GM18502 (cell line): ENCODE measurements around the gene CD72.
"Not testable (repeated sequence)": the region's sequence is repeated elsewhere in the genome, so short reads cannot be mapped to it uniquely, and the experiment has no call there.

Source experiments
- ATAC-seq: cut with Tn5 transposase; IDR thresholded peaks from one replicate; pipeline ENCODE4 v1.9.1; 2021; ENCODE audit warnings: mild to moderate bottlenecking; ENCODE audit not compliant: unreplicated experiment, poor library complexity

CD72 gene

DNA sequence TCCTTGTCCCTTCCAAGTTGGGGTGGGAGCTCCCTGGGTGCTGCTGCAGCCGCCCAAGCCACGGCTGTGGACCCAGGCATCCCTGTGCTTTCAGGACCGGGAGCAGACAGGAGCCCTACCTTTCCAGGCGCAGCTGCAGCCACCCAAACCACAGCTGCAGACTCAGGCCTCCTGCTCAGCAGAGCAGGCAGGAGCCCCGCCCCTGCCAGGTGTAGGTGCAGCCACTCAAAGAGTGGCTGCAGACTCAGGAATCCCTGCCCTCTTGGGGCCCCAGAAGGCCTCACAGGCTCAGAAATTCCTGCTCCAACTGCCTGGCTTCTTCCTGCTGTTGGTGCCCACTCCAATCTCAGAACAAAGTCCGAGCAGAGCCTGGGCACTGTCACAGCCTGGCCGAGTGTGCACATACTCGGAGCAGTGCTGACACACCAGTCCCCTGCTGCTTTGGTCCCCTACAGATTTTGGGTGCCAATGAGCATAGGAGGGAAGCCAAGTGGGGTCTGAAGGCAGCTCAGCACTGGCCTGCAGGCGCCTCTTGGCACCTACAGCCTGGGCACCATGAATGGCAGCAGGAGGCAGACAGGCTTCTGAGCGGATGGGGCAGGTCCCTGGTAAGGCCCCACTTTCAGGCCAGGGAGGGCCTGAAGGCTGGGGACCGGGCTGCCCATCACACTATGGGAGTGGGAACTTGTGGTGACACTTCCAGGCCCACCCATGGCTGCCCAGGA is 19.2 kb downstream of the CD72 start:
- no peak for ATAC-seq

DNA sequence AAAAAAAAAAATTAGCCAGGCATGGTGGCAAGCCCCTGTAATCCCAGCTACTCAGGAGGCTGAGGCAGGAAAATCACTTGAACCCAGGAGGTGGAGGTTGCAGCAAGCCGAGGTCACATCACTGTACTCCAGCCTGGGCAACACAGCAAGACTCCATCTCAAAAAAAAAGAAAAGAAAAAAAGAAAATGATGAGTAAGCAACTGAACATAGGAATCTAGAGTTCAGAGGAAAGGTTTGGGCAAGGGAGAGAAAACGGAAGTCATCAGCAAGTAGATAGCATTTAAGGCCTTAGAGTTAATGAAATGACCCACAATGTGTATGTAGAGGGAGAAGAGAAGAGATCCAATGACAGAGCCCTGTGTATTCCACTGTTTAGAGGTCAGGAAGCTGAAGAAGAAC is 21.3 kb downstream of the CD72 start:
- ATAC-seq, result not testable (repeated sequence)

DNA sequence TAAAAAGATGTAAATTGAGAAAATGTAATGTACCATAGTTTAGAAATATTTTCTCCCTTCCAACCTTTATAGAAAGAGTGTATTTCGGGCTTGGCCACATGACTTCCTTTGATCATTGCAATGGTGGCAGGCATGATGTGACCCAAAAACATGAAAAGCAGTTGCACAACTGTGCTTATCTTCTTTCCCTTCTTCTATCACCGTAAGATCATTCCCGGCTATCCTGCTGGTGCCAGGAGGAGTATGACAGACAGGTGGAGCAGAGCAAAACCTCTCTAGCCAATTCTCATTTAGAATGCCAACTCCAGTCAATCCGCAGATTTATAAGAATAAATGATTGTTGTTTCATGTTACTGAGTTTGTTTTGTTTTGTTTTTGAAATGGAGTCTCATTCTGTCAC is 23.7 kb downstream of the CD72 start:
- ATAC-seq, result no peak

GRCh38 chr9:35593581-35593980 is 24.6 kb downstream of the CD72 start:
- no peak for ATAC-seq

DNA sequence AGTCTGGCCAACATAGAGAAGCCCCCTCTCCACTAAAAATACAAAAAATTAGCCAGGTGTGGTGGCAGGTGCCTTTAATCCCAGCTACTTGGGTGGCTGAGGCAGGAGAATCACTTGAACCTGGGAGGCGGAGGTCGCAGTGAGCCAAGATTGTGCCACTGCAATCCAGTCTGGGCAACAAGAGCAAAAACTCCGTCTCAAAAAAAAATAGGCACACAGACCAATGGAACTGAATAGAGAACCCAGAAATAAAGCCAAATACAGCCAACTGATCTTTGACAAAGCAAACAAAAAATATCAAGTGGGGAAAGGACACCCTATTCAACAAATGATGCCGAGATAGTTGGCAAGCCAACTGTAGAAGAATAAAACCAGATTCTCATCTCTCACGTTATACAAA is 29.7 kb downstream of the CD72 start:
- ATAC-seq, result not testable (repeated sequence)

GRCh38 chr9:35584681-35585080 is 33.5 kb downstream of the CD72 start:
- ATAC-seq, result not testable (repeated sequence)

- not testable (repeated sequence) for ATAC-seq
Measured at GRCh38 chr9:35583521-35583920, 34.7 kb downstream of the CD72 start.

GRCh38 chr9:35579659-35580227 is 38.5 kb downstream of the CD72 start:
- not testable (repeated sequence) for ATAC-seq

GRCh38 chr9:35579130-35579529 is 39.1 kb downstream of the CD72 start:
- no peak for ATAC-seq

GRCh38 chr9:35577486-35577885 is 40.7 kb downstream of the CD72 start:
- no peak for ATAC-seq

DNA sequence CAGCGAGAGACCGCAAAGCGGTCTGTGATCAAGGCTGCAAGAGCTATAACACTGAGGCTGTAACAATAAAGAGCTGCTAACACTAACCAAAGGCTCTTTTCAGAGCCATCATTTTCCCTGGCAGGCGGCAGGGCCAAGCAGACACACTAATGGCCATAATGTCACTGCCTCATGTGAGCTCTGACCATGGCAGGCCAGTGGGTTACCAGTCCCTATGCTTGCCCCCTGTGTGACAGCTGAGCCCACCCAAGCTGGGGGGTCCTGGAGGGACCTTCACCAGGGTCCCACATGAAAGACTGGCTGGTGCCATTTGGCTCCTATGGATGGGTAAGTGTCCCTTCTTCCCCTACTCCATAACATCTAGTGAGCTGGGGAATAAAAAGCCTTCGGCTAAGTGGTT is 42.7 kb downstream of the CD72 start:
- no peak for ATAC-seq

- no peak for ATAC-seq
Measured at GRCh38 chr9:35574578-35575122, 43.6 kb downstream of the CD72 start.

DNA sequence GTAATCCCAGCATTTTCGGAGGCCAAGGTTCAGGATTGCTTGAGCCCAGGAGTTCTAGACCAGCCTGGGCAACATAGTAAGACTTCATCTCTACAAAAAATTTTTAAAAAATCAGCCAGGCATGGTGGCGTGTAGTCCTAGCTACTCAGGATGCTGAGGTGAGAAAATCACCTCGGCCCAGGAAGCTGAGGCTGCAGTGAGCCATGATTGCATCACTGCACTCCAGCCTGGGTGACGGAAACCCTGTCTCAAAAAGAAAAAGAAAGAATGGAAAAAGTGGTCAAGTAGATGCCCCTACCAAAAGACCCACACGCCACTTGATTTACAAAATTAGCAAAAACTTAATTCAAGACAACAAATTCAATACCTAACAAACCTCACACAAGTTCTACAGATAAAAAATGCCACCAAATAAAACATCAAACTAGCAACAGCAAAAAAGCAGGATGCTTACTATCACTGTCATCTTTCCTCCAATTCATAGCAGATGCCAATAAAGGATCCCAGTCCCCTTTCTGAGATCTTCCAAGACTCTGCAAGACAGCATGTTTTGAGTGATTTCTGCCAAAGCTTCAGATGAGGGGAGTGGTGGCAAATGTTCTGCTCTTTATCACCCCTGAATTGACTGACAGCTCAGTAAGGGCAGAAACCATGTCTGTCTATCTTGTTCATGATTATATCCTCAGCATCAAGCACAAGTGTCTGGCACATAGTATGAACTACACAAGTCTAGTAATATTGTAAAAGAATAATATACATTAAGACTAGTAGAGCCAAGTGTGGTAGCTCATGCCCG is 47.3 kb downstream of the CD72 start:
- ATAC-seq, result no peak

- no peak for ATAC-seq
Measured at GRCh38 chr9:35569206-35569605, 49.0 kb downstream of the CD72 start.

- no peak for ATAC-seq
Measured at GRCh38 chr9:35568196-35568595, 50.0 kb downstream of the CD72 start.

GRCh38 chr9:35566417-35566816 is 51.8 kb downstream of the CD72 start:
- no peak for ATAC-seq

- no peak for ATAC-seq
Measured at GRCh38 chr9:35564658-35565061, 53.6 kb downstream of the CD72 start.

GRCh38 chr9:35563791-35564197 is 54.4 kb downstream of the CD72 start:
- no peak for ATAC-seq

DNA sequence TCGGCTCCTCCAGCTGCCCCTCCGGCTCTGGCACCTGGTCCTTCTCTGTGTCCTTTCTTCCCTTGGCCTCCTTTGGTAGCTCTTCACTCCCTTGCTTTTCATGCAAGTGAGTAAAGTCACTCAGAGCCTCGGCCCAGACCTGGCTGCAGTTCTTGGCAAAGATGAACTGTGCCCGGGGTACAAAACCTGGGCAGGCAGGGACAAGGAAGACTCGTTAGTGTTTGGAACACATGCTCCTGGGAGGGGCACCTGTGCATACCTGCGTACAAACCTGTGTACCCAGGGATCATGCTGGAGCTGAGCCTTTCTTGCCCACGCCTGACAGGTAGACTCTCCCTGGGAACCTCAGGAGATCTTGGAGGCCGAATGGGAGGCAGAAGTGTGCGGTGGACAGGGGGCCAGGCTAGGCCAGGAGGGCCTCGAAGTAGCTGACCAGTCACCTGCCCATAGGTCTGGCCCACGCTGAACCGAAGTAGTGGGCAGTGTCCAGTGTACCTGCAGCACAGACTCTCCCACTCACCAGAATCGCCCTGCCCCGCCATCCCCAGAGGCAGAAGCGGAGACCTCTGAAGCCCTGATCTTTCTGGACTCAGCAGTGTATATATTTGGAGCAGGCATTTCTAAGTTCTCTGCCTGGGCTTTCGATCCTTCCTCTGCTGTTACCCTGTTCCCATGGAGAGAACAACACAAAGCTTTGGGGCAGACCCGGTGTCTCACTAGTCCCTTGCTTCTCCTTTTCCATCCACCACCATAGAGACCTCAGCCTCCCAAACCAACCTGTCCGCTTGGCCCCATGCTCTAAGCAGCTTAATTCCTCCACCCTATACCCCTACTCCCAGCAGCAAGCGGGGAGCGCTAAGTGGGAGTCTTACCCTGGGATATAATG is 55.1 kb downstream of the CD72 start:
- ATAC-seq, result no peak
